GM23248 (cell line): Measurements from ENCODE around the gene ADAMTS17.

Experiments
- EZH2 ChIP-seq: fragments of 200-600 bp; sonication (generic); IDR thresholded peaks from 2 replicates; pipeline ENCODE4 v1.6.1; 2018; ENCODE audit warnings: antibody characterized with exemption, mild to moderate bottlenecking; ENCODE audit not compliant: insufficient read depth, poor library complexity, severe bottlenecking
- EZH2phosphoT487 ChIP-seq: fragments of 200-600 bp; sonication (generic); IDR thresholded peaks from 2 replicates; pipeline ENCODE4 v1.6.1; 2018; ENCODE audit warnings: antibody characterized with exemption, moderate library complexity, mild to moderate bottlenecking, low read depth; ENCODE audit not compliant: insufficient read depth

- TF ChIP-seq EZH2phosphoT487 (no peak), EZH2 (no peak)
Measured at GRCh38 chr15:100278596-100279380, 63.0 kb downstream of the ADAMTS17 start.
